Activated CD8-positive, alpha-beta memory T cell treated with anti-CD3 and anti-CD28 coated beads, Interleukin-2, amount 50 U/mL, for 1 hour (primary cell): Measurements from ENCODE around the gene RNF217.
"Not testable (repeated sequence)": the region's sequence is repeated elsewhere in the genome, so short reads cannot be mapped to it uniquely, and the experiment has no call there.

ENCODE experiments used
- DNase-seq: peaks from one replicate; pipeline ENCODE4 v3.0.0-alpha.2; 2020; ENCODE audit errors: extremely low read depth

RNF217 gene

DNA sequence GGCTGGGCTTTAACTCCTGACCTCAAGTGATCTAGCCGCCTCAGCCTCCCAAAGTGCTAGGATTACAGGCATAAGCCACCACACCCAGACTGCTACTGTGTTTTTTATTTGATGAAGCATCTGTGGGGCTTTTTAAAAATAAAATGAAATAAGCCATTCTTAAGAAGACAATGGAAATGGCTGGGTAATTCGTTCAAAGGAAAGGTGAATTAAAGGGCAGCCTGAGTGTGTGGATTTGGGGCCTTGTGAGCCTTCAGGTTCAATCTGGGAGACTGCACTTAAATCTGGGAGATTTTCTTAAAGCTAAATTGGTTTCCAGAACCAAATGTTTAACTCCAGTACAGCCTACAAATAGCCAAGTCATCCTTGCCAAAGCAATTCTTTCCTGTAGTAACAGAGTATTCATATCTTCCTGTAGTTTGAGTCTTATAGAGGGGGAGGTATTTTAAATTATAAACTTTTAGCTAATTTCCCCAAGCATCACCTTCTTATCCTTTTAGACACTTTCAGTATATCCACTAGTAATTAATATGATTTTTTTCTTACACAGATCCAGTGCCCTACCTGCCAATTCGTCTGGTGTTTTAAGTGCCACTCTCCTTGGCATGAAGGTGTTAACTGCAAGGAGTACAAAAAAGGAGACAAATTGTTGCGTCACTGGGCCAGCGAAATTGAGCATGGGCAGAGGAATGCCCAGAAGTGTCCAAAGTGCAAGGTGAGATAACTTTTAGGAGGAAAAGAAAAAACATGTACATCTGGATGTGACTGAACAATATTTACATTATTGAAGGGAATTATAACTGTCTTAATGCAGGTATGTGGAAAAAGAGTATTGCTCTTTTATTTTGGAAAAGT lies 95.4 kb downstream of the RNF217 start:
- DNase-seq: no peak

DNA sequence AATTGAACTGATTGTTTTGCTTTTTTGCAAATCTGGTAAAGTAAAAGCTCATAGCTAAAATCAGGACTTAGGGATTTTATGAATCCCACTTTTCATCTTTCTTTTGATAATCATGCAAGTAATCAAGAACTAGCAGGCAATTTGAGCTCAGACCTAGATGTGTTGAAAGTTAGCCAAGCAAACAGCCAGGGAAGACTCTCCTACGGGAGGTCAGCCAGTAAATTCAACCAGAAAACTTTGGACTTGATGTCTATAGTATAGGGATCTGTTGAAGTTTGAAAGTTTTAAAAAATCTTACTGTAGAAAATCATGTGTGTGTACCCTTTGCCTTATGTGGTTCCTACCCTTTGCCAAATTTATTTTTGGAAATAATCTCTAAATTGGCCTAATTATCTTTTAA lies 96.3 kb downstream of the RNF217 start:
- DNase-seq: no peak

DNA sequence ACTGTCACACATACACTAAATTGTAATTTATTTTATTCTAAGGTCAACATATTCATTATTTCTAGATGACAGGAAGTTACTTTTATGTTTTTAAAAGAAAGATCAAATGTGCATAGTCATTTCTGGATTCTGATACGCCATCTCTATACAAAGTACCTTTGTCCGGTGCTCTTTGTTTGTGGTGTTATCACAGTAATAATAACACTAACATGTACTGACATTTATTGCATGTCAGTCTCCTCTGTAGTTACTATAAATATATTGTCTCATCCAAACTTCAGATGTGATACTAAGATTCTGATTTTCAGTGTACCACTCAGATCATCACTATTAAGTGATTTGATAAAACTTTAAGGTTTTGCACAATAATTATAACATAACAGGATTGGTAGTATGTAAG lies 101.1 kb downstream of the RNF217 start:
- DNase-seq: no peak

DNA sequence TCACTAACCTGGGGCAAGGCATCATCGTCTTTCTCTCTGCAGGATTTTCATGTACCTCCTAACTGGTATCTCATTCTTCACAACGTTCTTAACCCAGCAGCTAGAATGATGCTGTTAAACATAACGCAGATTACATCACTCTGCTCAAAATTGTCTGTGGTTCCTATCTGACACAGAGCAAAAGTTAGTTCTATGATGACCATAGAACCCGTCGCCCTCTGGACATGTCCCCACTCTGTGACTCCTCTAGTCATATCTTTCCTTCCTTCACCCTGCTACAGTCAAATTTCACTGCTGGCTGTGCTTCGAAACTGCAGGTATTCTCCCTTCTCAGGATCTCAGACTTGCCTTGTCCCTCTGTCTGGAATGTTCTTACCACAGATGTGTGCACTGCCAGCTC lies 103.9 kb downstream of the RNF217 start:
- no peak for DNase-seq

DNA sequence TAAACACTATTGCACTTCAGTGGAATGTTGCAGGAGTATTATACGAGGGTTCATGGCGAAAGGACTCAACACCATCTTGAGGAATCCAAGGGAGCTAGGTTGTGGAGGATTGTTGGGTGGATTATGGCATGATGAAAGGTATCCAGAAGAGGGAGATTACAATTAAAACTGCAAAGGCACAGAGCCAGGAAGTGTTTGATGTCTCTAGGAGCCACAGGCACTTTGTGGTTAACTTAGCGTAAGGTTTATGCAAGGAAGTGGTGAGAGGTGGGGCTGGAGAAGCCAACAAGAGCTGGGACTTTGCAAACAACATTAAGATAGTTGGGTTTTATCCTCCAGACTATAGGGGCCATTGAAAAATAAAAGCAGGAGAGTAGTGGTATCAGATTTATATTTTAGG lies 104.7 kb downstream of the RNF217 start:
- DNase-seq: no peak

DNA sequence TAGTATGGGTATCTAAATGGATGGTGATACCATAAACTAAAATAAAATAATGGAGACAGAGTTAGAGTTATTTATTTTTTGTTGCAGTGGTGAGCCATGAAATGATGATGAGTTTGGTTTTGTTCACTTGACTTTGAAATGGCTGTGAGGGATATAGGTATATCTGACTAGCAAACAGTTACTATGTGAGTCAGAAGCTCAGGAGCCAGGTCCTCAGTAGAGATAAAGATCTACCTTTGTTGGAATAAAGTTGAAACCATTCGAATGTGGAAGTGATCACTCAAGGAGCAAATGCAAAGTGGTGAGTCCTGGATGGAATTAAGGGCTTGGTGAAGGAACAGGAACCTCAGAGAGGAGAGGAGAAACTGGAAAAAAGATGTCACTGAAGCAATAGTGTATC lies 105.3 kb downstream of the RNF217 start:
- no peak for DNase-seq

DNA sequence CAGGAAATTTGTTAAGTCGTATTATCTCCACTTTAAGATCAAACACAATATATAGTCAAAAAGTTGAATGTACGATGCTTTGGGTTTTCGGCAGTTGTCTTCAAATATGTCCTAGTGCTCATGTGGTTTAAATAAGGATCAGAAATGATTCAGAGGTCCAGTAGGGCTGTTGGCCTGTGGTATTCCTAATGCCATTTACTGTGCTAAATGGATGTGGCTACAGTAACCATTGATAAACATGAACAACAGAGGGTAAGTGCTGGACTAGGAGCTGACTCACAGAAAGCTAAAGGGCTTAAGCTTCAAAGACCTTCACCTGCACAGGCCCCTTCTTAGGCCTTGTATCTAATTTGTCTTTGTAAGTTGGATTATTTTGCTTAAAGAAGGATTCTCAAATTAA lies 110.8 kb downstream of the RNF217 start:
- no peak for DNase-seq

DNA sequence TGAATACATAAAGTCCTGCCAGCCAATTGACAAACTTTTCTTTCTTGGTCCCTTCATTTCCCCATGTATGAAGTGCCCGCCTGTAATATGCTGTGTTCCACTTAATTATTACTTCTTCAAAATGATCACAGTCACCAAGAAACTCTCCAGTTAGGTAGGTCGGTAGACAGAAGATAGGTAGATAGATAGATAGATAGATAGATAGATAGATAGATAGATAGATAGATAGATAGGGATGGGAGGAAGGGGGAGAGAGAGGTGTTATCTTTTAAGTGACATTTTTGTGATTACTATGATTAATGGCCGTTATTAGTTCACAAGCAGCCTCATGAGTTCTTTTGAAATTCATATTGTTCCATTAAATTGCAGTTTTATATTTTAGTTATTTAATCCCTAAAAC lies 111.9 kb downstream of the RNF217 start:
- no peak for DNase-seq

DNA sequence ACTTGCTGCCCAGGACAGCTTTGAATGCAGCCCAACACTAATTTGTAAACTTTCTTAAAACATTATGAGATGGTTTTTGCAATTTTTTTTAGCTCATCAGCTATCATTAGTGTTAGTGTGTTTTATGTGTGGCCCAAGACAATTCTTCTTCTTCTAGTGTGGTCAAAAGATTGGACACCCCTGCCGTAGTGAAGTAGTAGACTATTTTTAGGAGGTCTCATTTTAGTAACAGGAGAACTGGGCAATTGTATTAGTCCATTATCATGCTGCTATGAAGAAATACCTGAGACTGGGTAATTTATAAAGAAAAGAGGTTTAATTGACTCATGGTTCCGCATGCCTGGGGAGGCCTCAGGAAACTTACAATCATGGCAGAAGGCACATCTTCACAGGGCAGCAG lies 112.8 kb downstream of the RNF217 start:
- DNase-seq: not testable (repeated sequence)

DNA sequence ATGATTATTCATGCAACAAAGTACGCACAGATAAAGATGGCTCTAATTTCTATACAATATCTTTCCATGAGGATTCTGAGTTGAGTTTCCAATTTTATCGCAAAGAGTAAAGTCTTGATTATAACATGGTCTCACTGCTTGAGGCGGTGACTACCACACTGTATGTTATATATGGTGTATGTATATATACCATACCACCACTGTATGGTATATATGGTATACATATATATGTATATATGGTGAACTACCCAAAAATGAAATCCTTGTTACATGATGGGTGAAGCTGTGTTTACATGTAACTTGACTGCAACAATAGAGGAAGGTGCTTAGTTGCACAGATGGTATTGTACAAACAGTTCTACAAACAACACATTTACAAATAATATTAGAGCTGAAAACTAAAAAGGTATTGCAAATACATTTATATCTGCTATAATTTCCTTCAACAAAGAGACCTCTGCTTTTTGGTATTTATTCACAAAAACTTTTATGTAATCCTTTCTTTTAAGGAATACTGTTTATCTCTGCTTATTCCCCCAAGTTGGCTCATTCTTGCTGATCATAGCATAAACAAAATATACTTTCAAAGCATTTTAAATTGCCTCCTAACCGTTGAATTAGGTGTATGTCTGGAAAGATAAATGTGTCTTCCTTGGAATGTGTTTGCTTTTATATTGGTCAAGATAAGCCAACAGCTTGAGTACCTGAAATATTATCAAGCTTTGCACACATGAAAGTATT lies 113.7 kb downstream of the RNF217 start:
- DNase-seq: no peak

DNA sequence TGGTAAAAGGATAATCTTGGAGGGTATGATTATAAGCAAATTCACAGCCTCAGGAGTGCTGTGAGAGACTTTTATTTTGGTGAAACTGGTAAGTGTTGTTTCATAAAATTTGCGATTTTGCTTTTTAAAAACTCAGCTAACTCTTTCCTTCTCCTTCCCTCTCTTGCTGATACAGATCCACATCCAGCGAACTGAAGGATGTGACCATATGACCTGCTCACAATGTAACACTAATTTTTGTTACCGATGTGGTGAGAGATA lies 114.2 kb downstream of the RNF217 start:
- no peak for DNase-seq

DNA sequence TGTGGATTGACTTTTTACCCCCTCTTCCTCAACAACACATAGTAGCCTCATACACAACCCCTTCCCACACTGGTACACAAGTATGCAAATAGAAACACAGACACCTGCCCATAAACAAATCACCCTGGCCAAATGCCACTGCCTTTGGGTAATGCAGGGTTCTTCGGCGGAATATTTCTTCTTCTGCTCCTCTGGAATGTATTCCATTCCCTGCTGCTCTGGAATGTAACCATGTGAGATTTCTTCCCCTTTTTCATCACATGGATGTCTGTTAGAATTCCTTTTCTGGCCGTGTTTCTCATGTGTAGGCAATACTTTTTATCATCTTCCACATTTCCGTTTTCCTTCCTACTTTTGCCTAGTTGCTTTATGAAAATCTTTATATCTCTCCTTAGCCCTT lies 115.2 kb downstream of the RNF217 start:
- no peak for DNase-seq

DNA sequence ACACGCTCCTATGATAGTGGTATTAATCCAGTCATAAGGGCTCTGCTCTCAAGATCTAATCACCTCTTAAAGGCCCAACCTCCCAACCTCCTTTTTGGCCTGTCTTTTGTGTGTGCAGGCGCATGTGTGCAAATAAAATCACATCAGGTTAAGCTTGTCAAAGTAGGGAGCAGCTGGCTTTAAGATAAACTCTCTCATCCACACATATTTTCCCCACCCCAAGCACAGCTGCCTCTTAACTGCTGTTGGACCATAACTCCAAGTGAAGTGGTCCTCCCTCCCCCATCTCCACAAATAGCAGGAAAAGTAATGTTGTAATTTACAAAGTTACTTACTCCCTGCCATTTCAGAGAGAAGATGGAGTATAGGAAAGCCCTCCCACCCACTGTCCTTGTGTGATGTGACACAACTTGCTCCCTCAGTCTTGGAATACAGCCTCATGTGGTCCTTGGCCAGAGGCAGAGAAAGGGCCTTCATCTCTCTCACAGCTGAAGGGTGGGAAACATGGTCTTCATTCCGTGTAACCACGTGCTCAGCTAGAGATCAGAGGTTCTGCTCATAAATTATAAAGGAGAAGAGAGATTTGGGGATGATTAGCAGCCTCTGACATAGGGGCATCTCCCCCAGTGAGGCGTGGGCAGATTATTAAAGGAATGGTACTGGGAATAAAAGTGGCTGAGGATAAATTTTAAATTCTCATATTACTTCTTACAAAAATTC lies 116.5 kb downstream of the RNF217 start:
- DNase-seq: no peak

DNA sequence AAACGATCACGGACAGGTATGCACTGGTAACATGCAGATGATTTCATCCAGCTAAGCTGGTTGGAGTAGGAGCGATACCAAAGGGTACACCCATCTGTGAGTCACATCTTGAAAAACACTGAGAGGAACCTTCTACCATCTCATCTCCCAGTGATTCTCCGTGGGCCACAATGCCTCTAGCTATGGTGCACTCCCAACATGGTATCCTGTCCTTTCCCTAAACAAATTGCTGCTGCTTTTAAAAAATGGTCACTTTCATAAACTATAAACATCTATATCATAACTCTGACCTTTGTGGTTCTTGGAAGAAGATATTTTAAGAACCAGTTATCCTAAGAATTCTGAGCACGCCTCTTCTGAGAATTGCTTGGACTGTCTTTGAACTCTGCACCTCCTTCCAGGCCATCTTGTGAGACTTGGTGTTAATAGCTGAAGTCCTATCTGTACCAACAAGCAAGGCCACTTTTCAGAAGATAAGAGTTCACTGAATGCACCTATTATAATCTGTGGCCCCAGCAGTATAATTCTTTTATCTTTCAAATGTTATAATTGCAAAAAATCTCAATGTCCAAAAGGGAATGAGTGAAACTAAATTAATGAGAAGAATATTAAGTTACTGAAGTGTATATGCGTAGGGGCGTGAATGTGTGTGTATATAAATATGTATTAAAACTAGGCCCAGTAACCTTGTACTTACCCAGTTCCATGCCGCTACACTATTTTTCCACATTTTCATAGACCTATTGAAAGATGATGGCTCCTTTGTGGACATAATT lies 120.9 kb downstream of the RNF217 start:
- no peak for DNase-seq

DNA sequence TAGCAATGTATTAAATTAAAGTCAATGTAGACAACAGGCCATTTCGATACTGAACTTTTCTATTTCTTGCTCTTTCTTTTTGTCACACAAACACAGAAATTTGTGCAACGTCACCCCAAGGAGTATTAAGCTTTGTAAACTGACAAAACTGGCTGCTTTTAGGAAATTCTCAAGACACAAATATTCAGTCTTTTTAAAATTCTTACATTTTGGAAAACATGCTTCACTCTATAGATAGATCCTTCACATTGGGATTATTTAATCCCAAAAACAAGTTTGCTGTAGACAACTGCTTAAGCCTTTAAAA lies 121.4 kb downstream of the RNF217 start:
- DNase-seq: no peak

DNA sequence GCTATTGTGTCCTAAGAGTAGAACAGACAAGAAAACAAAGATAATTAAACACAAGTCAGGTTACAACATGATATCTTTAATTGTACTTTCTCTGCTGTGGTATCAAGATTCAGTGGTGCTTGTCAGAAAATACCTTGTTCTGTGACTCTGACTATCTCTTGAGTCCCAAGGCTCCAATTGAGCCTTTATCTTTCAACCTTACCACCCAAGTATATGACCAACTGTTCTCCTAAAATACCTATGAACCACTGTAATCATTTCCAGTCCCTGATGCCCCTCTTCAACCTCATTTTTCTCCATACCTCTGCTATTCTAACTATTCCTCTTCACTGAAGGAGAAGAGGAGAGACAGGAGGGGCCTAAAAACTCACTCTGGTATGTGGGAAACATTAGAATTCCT lies 124.5 kb downstream of the RNF217 start:
- DNase-seq: no peak

DNA sequence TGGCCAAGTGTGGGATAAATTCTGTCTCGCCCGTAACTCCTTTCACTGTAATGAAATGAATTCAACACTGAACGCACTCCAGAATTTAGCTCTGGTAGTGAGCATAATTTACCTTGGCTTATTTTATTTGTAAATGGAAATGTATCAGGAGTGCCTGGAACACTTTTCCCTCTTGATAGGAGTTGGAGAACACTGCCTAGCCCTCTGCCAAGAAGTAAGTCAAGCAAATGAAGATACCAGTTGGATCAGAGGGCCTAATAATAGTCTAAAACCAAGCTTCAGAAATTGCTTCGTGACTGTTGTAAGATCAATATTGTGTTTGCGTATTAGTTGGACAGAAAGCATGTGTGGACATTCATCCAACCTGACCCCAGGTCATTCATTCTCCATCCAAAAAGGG lies 126.7 kb downstream of the RNF217 start:
- DNase-seq: no peak

DNA sequence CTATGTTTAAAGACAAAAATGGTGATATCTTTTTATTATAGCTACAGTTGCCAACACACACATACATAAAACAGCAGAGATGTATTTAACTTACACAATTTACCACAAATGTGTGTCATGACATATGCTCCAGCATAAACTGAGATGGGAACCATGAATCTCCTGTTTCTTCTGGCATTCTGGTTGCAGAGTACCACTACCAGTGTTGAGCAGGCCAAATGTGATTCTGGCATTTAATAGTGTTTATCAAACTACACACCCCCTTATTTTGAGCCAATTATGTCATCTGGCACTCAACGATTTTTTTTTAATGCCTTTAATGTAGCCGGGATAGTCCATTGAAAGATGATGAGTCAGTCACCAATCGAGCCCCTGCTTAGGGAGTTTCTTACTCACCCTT lies 132.3 kb downstream of the RNF217 start:
- DNase-seq: no peak

DNA sequence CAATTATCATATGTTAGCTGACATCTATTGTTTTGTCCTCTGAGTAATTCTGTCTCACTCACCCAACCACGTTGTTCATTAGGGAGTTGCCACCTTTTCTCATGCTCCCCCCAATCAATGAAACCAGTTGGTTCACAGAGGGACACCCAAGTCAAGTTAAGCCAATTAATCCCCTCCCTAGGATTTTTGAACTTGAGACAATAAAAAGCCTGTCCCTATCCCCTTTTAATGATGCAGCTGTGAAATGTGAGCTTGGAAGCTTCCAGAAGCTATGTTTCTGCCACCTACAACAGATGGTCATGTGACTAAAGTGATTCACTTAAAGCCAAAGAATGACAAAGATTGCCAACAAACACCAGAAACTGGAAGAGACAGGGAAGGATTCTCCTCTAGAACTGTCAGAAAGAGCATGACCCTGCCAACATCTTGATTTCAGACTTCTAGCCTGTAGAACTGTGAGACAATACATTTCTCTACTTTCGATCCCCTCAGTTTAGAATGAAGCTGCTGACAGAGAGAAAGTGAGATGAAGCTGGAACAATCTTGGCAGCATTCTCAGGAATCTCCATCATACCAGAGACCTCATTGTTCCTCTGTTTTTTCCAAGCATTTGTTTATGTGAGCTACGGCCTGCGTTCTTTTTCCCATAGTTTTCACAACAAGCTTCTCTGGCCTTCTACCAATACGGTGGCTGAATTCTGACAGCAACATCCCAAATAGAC lies 133.5 kb downstream of the RNF217 start:
- DNase-seq: no peak

DNA sequence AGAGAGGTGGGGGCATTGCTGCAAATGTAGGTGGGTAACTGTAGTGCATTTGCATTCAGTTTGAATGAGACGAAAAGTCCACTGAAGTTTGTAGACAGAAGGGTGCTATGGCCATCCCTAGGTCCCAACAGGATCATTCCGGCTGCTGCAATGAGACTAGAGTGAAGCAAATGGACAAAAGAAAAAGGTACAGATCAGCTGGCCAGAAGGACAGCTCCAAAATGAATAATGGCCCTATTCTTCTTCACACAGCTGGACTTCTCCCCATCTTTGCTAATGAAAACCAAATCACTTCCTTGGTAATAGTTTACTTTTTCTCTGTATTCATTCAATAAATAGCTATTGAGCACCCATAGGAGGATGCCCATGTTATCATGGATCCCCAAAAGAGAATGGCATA lies 134.9 kb downstream of the RNF217 start:
- DNase-seq: no peak

DNA sequence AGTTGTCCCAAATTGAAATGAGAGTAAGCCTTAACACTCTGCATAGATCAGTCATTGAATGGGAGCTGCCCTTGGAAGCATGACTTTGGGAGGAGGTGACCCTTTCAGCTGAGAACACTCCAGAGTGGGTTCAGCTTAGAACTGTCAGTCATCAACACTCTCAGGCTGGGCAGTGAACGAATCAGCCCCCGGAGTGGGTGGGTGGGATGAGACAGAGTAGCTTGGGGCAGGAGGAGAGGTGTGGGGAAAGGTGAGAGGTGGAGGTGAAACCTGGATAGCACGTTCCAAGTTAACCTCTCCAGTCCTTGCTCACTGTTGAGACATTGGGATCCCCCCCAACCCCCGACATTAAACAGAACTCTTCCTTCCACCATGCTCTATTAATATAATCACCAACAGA lies 136.0 kb downstream of the RNF217 start:
- no peak for DNase-seq
